Memory B cell (primary cell): ENCODE results near the gene TSPAN5.

Source experiments
- ATAC-seq: fragments of 150-1000 bp; cut with Tn5 transposase; 2 replicates; pipeline ENCODE4 v1.10.0; 2021; ENCODE audit warnings: low read depth, mild to moderate bottlenecking, moderate library complexity
- DNase-seq, 2 donors: peaks; one replicate each; pipeline ENCODE4 v3.0.0; 2022; ENCODE audit warnings: low spot score in 2 of 2
- H3K27ac Mint-ChIP-seq: one replicate; pipeline ENCODE4 v1.8.0; 2022; ENCODE audit warnings: mild to moderate bottlenecking, moderate library complexity, mixed read lengths
- H3K27me3 Mint-ChIP-seq: one replicate; pipeline ENCODE4 v1.8.0; 2022; ENCODE audit warnings: mixed read lengths
- H3K36me3 Mint-ChIP-seq: one replicate; pipeline ENCODE4 v1.8.0; 2022; ENCODE audit warnings: mild to moderate bottlenecking, mixed read lengths
- H3K4me1 Mint-ChIP-seq: one replicate; pipeline ENCODE4 v1.8.0; 2022; ENCODE audit warnings: mixed read lengths
- H3K4me3 Mint-ChIP-seq: one replicate; pipeline ENCODE4 v1.8.0; 2022; ENCODE audit warnings: mild to moderate bottlenecking, moderate library complexity, mixed read lengths
- H3K9me3 Mint-ChIP-seq: one replicate; pipeline ENCODE4 v1.8.0; 2022; ENCODE audit warnings: mixed read lengths

Gene TSPAN5

DNA sequence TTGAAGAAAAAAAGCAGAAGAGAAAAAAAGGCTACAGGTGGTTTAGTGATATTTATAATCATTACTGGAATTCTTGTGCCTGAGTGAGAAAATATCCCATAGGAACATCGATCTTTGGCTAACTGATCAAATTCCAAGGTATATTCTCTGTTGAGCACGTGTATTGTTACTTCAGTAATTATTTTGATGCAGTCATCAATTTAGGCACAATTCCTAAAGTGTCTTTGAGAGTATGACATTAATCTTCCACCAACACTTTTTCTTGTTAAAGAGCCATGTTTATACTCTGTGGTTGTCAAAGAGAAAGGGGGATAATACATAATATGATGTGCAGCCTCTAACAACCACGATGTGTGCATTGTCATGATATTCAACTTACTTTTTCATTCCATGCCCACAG, 151.1 kb downstream of the TSPAN5 start:
- H3K9me3 Mint-ChIP-seq: no peaks in the 10 kb centered on the region

DNA sequence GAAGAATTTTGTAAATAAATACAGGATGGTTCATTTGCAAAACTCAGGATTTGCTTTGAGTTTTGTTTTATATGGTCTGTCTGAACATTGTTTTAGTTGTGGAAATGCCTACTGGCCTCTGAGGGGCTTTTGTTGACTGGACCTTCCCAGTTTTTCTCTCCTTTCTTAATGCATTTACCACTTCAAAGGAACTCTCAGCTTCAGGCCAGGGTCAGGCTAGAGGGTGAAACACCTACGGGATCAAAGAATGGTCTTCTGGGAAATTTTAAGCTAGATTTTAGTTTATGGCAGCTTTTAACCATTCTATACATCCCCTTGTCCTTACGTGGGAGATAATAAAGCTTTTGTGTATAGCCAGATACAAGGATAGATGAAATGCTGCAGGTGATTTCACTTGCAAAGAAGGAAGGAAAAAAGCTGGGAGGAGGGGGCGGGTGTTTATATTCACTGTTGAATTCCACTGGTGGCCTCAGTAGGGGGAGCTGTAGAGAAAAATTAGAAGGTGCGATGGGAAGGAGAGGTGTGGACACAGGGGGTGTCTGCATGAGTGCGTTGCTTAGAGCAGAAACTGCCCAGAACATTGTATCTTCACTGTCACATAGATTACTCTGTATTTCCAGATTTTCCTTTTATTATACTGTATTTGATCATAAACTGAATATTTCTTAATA, 151.8 kb downstream of the TSPAN5 start:
- Mint-ChIP-seq H3K27me3 (no peaks in the 10 kb centered on the region), H3K27ac (no peak overlapping the region), H3K4me1 (peaks cover 2% of the 10 kb centered on the region), H3K9me3 (no peaks in the 10 kb centered on the region), H3K4me3 (no peak overlapping the region), H3K36me3 (peaks cover 16% of the 10 kb centered on the region)
- no peak for ATAC-seq
- no peak for DNase-seq

More for the DNA sequence above, 151.1 kb downstream of the TSPAN5 start:
- DNase-seq: no peak
- Mint-ChIP-seq H3K4me1 (peaks cover 2% of the 10 kb centered on the region), H3K27ac (no peak overlapping the region), H3K4me3 (no peak overlapping the region), H3K27me3 (no peaks in the 10 kb centered on the region), H3K36me3 (peaks cover 11% of the 10 kb centered on the region)
- no peak for ATAC-seq

DNA sequence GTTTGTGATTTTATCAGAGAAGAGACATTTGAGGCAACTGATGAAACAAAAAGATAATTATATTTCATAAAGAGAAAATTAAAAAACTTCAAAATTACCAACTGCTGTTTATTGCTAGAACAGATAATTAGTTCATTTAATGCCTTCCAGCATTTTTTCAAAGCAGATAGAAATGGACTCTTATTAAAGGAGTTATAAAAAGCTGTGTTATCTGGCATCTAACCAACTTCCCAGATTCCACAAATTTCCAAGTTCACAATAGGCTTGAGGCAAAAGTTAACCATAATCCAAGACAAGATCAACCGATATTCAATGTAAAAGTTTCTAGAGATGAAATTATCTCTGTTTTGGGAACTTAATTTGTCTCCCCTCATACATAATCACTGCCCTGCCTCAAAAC, 152.4 kb downstream of the TSPAN5 start:
- H3K36me3 Mint-ChIP-seq: peaks cover 20% of the 10 kb centered on the region
- H3K27me3 Mint-ChIP-seq: no peaks in the 10 kb centered on the region
- peaks cover 2% of the 10 kb centered on the region for H3K4me1 Mint-ChIP-seq
- no peak overlapping the region for H3K4me3 Mint-ChIP-seq
- no peak overlapping the region for H3K27ac Mint-ChIP-seq
- DNase-seq (no peak), ATAC-seq (no peak)
- no peaks in the 10 kb centered on the region for H3K9me3 Mint-ChIP-seq

DNA sequence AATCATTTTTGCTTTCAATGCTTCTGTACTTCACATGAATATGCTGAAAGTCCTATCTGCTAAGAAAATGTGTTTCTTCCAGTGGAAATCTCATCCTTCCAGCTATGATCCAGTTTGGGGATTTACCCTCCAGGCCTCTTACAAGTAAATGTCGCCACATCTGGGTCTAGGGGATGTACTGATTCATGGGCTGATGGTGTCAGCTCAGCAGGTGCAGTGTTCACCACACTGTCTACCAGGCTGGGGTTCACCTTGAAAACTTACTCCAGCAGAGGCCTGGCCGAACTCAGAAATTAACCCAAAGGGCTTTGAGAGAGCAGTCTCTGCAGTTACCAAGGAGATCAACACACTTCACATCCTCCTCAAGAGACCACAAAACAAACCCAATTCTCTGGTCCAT, 154.3 kb downstream of the TSPAN5 start:
- ATAC-seq: no peak

DNA sequence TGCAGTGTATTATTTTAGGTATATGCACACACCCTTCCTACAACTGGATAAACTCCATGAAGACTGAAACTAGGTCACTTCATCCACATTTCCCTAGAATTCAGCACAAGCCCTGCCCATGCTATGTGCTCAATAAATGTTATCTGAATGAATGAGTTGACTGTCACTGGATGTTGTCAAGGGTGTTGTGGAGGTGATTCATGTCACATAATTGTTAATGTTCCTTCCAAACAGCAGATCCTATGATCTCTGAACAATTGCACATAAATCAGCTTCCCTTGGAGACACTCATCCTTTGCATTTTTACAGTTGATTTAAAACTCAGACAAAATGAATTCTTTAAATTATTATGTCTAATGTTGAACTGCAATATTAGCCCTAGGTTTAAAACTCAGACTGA, 154.7 kb downstream of the TSPAN5 start:
- DNase-seq (no peak), ATAC-seq (no peak)
- Mint-ChIP-seq H3K9me3 (no peaks in the 10 kb centered on the region), H3K4me1 (no peaks in the 10 kb centered on the region), H3K27ac (no peak overlapping the region), H3K36me3 (peaks cover 20% of the 10 kb centered on the region), H3K27me3 (no peaks in the 10 kb centered on the region), H3K4me3 (no peak overlapping the region)

More for the DNA sequence above, 154.3 kb downstream of the TSPAN5 start:
- H3K27ac Mint-ChIP-seq: no peak overlapping the region
- H3K9me3 Mint-ChIP-seq: no peaks in the 10 kb centered on the region
- H3K4me3 Mint-ChIP-seq: no peak overlapping the region
- H3K27me3 Mint-ChIP-seq: no peaks in the 10 kb centered on the region
- H3K36me3 Mint-ChIP-seq: peaks cover 20% of the 10 kb centered on the region
- H3K4me1 Mint-ChIP-seq: no peaks in the 10 kb centered on the region
- DNase-seq: no peak

DNA sequence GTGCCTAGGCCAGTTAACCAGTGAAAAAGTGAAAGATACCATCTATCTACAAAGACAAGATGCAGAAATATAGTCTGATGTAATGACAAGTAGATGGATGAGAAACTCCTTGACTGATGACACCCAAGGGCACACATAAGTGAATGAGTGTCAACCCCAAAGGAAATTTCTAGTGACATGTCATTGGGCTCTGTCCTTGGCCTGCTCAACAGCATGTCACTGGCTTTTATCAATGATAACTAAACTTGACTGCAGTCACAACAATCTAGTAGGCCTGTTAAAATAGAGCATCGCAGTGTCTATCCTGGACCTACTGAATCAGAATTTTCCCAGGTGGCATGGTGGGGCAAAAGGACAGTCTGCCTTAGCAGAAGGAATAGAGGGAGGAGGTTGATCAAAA, 155.8 kb downstream of the TSPAN5 start:
- H3K4me1 Mint-ChIP-seq: peaks cover 1% of the 10 kb centered on the region

DNA sequence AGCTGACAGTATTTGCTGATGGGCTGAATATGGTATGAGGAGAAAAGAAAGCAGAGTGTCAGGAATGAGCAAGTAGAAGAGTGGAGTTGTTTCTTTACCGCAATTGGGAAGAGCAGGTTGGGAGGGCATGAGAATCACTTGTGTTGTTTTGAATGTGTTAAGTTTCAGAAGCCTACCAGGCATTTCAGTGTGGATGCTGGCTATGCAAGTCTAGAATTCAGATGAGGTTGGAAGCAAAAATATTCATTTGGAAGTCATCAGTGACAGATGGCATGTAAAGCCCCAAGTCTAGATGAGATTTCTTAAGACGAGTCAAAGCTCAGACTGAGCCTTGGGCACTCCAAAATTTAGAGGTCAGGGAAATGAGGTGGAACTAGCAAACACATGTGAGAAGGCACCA, 156.4 kb downstream of the TSPAN5 start:
- DNase-seq: no peak
- no peaks in the 10 kb centered on the region for H3K27me3 Mint-ChIP-seq
- no peaks in the 10 kb centered on the region for H3K9me3 Mint-ChIP-seq
- H3K36me3 Mint-ChIP-seq: peaks cover 18% of the 10 kb centered on the region
- no peak overlapping the region for H3K27ac Mint-ChIP-seq
- ATAC-seq: no peak
- peaks cover 3% of the 10 kb centered on the region for H3K4me1 Mint-ChIP-seq
- no peak overlapping the region for H3K4me3 Mint-ChIP-seq

More for the DNA sequence above, 155.8 kb downstream of the TSPAN5 start:
- peaks cover 20% of the 10 kb centered on the region for H3K36me3 Mint-ChIP-seq
- no peaks in the 10 kb centered on the region for H3K9me3 Mint-ChIP-seq
- H3K27ac Mint-ChIP-seq: no peak overlapping the region
- no peaks in the 10 kb centered on the region for H3K27me3 Mint-ChIP-seq
- H3K4me3 Mint-ChIP-seq: no peak overlapping the region
- no peak for DNase-seq
- no peak for ATAC-seq

DNA sequence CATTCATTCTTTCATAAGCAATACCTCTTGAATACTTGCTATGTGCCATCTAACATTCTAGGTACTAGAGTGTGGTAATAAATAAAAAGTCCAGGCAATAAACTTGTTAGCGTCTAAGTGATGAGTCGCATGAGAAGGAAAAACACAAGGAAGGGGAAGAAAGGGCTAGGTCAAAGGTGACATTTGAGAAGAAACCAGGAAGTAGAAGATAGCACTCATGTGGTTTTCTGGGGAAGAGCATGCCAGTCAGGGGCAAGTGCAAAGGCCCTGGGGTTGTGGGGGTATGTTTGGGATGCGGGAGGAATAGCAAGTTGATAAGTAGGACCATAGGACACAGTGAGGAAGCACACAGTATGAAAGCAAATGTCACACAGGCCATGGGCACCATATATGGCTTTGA, 157.0 kb downstream of the TSPAN5 start:
- peaks cover 18% of the 10 kb centered on the region for H3K36me3 Mint-ChIP-seq
- DNase-seq (no peak), ATAC-seq (no peak)
- no peak overlapping the region for H3K27ac Mint-ChIP-seq
- H3K27me3 Mint-ChIP-seq: no peaks in the 10 kb centered on the region
- no peaks in the 10 kb centered on the region for H3K9me3 Mint-ChIP-seq
- H3K4me1 Mint-ChIP-seq: peaks cover 3% of the 10 kb centered on the region
- no peak overlapping the region for H3K4me3 Mint-ChIP-seq

DNA sequence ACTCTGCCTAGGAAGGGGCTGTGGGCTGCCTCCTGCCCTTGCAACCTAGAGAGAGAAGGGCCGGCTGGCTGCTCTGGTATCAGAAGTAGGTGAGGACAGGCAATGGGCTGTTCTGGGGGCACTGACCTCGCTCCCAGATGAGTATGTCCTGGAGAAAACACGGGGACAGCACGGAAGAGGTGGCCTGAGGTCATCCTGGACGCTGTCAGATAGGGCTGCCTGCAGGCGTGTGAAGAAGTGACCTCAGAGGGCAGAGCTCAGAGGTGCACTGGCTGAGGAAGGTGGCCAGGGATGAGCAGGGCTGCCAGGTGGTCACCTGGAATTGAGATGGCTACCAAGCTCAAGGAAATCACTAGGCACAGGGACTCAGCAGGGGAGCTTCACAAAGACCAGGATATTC, 159.6 kb downstream of the TSPAN5 start:
- Mint-ChIP-seq H3K4me3 (no peak overlapping the region), H3K9me3 (no peaks in the 10 kb centered on the region), H3K27me3 (no peaks in the 10 kb centered on the region), H3K27ac (no peak overlapping the region), H3K4me1 (peaks cover 3% of the 10 kb centered on the region), H3K36me3 (peaks cover 14% of the 10 kb centered on the region)
- no peak for DNase-seq
- no peak for ATAC-seq

DNA sequence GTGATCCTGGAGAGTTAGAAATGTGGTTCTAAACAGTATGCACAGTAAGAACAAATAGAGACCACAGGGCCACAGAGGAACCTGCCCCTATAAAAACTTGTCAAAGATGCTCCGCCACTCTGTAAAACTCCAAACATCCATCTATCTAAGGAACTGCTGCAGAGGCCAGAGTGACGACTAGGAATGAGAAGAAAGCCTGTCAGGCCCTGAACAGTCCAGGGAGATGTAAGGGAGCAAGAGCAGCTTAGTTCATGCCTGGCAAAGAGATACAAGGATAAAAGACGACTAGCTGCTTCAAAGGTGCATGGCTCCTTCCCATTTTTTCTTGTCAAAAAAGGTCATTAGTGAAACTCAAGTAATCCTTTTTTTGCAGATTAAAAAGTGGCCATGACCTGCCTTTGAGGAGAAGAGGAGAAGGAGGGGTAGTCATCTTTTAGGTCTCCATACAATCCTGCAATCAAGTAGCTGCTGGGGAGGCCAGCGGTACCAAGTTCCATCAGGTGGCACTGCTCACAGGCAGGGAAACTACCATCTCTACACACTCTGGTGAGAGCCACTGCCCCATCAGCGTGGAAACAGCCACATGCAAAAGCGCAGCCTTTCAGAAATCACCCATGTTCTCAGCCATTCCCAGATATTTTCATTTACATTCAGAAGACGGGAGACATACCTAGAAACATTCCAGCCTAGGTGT, 162.1 kb downstream of the TSPAN5 start:
- Mint-ChIP-seq H3K36me3 (peaks cover 4% of the 10 kb centered on the region), H3K4me3 (no peak overlapping the region), H3K9me3 (no peaks in the 10 kb centered on the region), H3K27me3 (no peaks in the 10 kb centered on the region), H3K27ac (no peak overlapping the region), H3K4me1 (peaks cover 6% of the 10 kb centered on the region)
- no peak for ATAC-seq
- no peak for DNase-seq

DNA sequence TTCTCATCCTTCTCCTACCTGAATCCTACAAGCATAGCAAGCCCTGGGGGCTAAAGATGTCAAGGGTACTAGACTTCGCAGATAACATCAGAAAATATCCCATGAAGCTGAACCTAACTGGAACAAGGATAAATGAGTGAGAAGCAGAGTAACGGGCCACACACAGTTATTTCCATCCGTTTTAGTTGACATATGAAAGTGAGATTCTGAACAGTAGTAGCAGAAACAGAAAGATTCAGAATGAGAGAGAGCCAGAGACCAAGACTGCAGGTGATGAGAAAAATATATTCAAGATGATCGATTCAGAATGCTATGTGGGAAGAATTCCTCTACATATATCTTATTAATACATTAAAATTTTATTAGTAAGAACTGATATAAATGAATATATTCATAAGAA, 165.1 kb downstream of the TSPAN5 start:
- no peak for DNase-seq
- Mint-ChIP-seq H3K4me3 (no peak overlapping the region), H3K9me3 (no peaks in the 10 kb centered on the region), H3K4me1 (peaks cover 6% of the 10 kb centered on the region), H3K27me3 (no peaks in the 10 kb centered on the region), H3K27ac (no peak overlapping the region), H3K36me3 (peaks cover 2% of the 10 kb centered on the region)
- no peak for ATAC-seq

DNA sequence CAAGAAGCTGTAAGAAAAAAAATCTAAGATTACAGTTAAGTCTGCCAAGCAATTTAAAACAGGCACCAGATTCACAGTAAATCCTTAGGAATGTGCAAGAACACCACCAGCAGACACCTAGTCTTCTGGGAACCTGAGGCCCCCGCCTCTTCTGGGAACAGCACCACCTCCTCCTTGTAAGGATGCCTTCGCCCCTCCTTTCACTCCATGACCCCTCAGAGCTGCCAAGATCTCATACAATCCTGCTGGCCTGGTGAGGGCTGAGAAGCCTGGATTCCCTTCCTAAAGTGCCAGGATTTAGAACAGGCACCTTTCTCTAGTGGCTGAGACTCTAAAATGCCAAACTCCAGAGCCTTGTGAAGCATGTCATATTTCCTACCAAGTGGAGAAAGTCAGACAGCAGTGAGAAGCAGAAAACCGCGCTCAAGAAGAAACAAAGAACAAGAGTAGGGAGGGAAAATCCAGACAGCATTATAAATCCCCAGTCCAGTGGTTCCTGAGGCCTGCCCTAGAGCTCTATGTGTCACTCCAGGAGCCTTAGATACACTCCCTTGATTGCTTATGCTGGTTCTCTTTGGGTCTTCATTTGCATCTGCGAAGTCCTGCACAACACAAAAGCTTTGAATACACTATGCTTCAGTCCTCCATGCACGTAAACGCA, 166.4 kb downstream of the TSPAN5 start:
- ATAC-seq (no peak), DNase-seq (no peak)
- Mint-ChIP-seq H3K27ac (peak overlapping the region; percentile 4), H3K36me3 (peaks cover 2% of the 10 kb centered on the region), H3K4me3 (no peak overlapping the region), H3K27me3 (no peaks in the 10 kb centered on the region), H3K9me3 (no peaks in the 10 kb centered on the region), H3K4me1 (peaks cover 3% of the 10 kb centered on the region)

DNA sequence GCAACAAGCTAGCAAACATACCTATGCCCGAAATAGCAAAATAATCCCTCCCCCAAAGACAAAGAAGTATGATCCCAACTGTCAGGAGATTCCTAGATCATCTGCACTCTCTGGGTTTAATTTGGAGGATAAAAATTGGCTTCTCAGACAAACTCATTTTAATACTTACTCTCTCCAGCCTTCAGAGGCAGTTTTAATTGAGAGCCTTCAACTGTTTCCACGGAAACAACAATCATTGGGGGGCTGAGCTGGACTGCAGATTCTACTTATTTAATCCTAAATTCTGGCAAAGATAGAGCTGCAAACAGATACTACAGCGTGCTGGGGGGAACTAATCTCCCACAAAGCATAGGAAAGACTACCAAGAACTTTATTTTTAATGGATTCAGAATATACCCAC, 168.2 kb downstream of the TSPAN5 start:
- H3K36me3 Mint-ChIP-seq: peaks cover 3% of the 10 kb centered on the region
- no peak overlapping the region for H3K27ac Mint-ChIP-seq
- H3K4me3 Mint-ChIP-seq: no peak overlapping the region
- no peaks in the 10 kb centered on the region for H3K27me3 Mint-ChIP-seq
- peaks cover 3% of the 10 kb centered on the region for H3K4me1 Mint-ChIP-seq
- no peak for ATAC-seq
- H3K9me3 Mint-ChIP-seq: no peaks in the 10 kb centered on the region
- no peak for DNase-seq

DNA sequence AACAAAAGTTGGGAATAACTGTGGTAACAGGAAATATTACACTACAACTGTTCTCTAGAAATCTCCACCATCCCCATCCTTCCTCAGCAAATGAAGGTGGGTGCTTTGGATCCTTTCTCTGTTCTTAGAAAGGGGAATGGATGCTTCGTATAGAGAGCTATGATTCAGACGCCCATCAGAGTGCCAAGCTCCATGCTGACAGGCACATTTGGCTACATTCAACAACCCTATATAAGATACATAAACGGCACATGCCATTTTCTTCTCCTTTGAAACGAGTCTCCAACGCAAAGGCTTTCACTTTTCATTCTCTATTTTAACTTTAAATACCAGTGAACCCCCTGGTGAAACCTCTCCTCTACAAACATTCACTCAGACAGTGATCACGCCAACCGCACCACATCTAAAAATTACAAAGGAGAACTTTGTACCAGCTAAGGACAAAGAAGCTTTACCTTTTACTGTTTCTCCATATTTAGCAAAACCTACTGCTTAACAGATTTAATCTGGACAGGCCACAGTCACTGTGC, 172.5 kb downstream of the TSPAN5 start:
- no peaks in the 10 kb centered on the region for H3K9me3 Mint-ChIP-seq
- H3K36me3 Mint-ChIP-seq: peaks cover 3% of the 10 kb centered on the region
- DNase-seq (no peak), ATAC-seq (no peak)
- H3K4me1 Mint-ChIP-seq: peaks cover 11% of the 10 kb centered on the region
- no peak overlapping the region for H3K27ac Mint-ChIP-seq
- no peaks in the 10 kb centered on the region for H3K27me3 Mint-ChIP-seq
- H3K4me3 Mint-ChIP-seq: no peak overlapping the region
